Tibial nerve (tissue), 4 donors: Measurements from ENCODE around the gene MYH7. TPM values are rescaled to one million over a fixed set of nuclear protein-coding genes. Genes with fewer than 3 reads are reported as not detected.

ENCODE experiments used
- DNase-seq, 2 donors: peaks; one replicate each; pipeline ENCODE4 v3.0.0-alpha.2; 2019; ENCODE audit warnings: low spot score in 2 of 2
- H3K27ac ChIP-seq, 4 donors: fragments of 200-600 bp; sonication (generic) in 3 of 4; one replicate each; pipeline ENCODE4 v1.5.1; 2017 to 2019; ENCODE audit warnings: mild to moderate bottlenecking in 1 of 4
- H3K27me3 ChIP-seq, 2 donors: fragments of 200-600 bp; sonication (generic) in 1 of 2; one replicate each; pipeline versions ENCODE4 v1.5.1 to v1.6.0; 2017 to 2019
- H3K36me3 ChIP-seq, 3 donors: fragments of 200-600 bp; sonication (generic); one replicate each; pipeline ENCODE4 v1.5.1; 2018 to 2019
- H3K4me1 ChIP-seq, 4 donors: fragments of 200-600 bp; sonication (generic) in 3 of 4; one replicate each; pipeline ENCODE4 v1.5.1; 2017 to 2019
- H3K4me3 ChIP-seq, 4 donors: fragments of 200-600 bp; sonication (generic) in 3 of 4; one replicate each; pipeline ENCODE4 v1.5.1; 2017 to 2019; ENCODE audit warnings: mild to moderate bottlenecking in 1 of 4, moderate library complexity in 1 of 4
- H3K9me3 ChIP-seq, 4 donors: fragments of 200-600 bp; sonication (generic) in 3 of 4; one replicate each; pipeline ENCODE4 v1.5.1; 2017 to 2019
- EP300 ChIP-seq, 2 donors: sonication (generic); formaldehyde crosslinking; IDR thresholded peaks; one replicate each; pipeline ENCODE4 v1.6.1; 2017; ENCODE audit warnings: antibody characterized with exemption in 2 of 2, mild to moderate bottlenecking in 1 of 2
- POLR2A ChIP-seq, 2 donors: fragments of 450-650 bp; IDR thresholded peaks; one replicate each; pipeline ENCODE4 v1.6.1; 2017; ENCODE audit warnings: antibody characterized with exemption in 2 of 2, mild to moderate bottlenecking in 2 of 2, moderate library complexity in 2 of 2
- WGBS, 2 donors: methylation state at CpG; one replicate each; pipeline ENCODE4 v1.1.5; 2018; 5-methylcytosine and 5-hydroxymethylcytosine counted together
- total RNA-seq, 4 donors: library from RNA; depleted of rRNA; stranded (reverse); fragments of >200 nt; gene quantifications; one replicate each; pipeline ENCODE4 v1.1.0, GENCODE V29; 2016
- TF ChIP-seq, protein P1 (sequence below), 5 experiments: fragments of 200-600 bp in 3 of 5; fragments of 450-650 bp in 2 of 5; sonication (generic) in 3 of 5; IDR thresholded peaks; one replicate each; pipeline ENCODE4 v1.5.1; 2016 to 2019; ENCODE audit warnings: antibody characterized with exemption in 5 of 5, mild to moderate bottlenecking in 3 of 5, moderate library complexity in 2 of 5

MYH7 gene
- total RNA-seq, 4 donors from 2014 or later: 0.90 TPM; not detected in 3

GRCh38 chr14:23373041-23373440 is 62.4 kb downstream of the MYH7 start:
- no peaks in the 10 kb centered on the region for H3K36me3 ChIP-seq
- no peaks in the 10 kb centered on the region for H3K9me3 ChIP-seq
- no peaks in the 10 kb centered on the region for H3K27me3 ChIP-seq
- no peak overlapping the region for H3K4me3 ChIP-seq
- DNase-seq: no peak
- TF ChIP-seq, protein P1, sequence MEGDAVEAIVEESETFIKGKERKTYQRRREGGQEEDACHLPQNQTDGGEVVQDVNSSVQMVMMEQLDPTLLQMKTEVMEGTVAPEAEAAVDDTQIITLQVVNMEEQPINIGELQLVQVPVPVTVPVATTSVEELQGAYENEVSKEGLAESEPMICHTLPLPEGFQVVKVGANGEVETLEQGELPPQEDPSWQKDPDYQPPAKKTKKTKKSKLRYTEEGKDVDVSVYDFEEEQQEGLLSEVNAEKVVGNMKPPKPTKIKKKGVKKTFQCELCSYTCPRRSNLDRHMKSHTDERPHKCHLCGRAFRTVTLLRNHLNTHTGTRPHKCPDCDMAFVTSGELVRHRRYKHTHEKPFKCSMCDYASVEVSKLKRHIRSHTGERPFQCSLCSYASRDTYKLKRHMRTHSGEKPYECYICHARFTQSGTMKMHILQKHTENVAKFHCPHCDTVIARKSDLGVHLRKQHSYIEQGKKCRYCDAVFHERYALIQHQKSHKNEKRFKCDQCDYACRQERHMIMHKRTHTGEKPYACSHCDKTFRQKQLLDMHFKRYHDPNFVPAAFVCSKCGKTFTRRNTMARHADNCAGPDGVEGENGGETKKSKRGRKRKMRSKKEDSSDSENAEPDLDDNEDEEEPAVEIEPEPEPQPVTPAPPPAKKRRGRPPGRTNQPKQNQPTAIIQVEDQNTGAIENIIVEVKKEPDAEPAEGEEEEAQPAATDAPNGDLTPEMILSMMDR (IDR thresholded peaks at IDR 0.05): no peak
- no peak for TF ChIP-seq EP300 (IDR thresholded peaks at IDR 0.05)
- TF ChIP-seq POLR2A (IDR thresholded peaks at IDR 0.05): no peak
- peaks cover 0 to 55% (median 6%) of the 10 kb centered on the region in 4 donors for H3K4me1 ChIP-seq
- H3K27ac ChIP-seq: peak overlapping the region in 2 of 4 donors; percentile 8 to 36
- whole genome bisulfite sequencing, 2 donors: 82 to 85% methylated on average over 3 of the region's 3 CpGs

DNA sequence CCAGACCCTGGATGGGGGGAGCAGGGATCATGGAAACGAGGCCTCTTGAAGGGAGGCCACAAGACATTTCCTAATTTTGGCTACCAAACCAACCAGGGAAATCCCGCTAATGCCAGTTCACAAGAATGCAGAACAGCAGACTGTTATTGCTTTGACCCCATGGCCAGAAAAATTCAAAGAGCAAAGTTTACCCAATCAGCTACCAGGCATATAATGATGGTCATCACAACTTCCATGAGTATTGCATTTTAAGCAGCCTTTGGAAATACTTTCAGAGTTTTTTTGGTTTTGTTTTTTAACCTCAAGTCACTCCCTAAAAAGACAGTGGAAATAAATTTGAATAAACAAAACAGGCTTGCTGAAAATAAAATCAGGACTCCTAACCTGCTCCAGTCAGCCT is 63.0 kb downstream of the MYH7 start, which contains the start of gene IL25:
Gene IL25, plus strand, starts transcription at position 301 of the 400 bp plus-strand sequence.
- H3K4me1 ChIP-seq: peaks cover 0 to 50% (median 6%) of the 10 kb centered on the region in 4 donors
- no peaks in the 10 kb centered on the region for H3K27me3 ChIP-seq
- no peaks in the 10 kb centered on the region for H3K9me3 ChIP-seq
- H3K36me3 ChIP-seq: no peaks in the 10 kb centered on the region
- no peak for DNase-seq
- no peak within 1 kb of the TSS for H3K4me3 ChIP-seq
- no peak for TF ChIP-seq POLR2A (IDR thresholded peaks at IDR 0.05)
- TF ChIP-seq, protein P1 (IDR thresholded peaks at IDR 0.05): no peak
- no peak for TF ChIP-seq EP300 (IDR thresholded peaks at IDR 0.05)
- 47 to 52% methylated on average over 2 of the region's 2 CpGs for WGBS, 2 donors
- peak within 1 kb of the TSS in 2 of 4 donors; percentile 8 to 36 for H3K27ac ChIP-seq

- TF ChIP-seq, protein P1 (IDR thresholded peaks at IDR 0.05): no peak
- no peak for TF ChIP-seq POLR2A (IDR thresholded peaks at IDR 0.05)
- no peak for TF ChIP-seq EP300 (IDR thresholded peaks at IDR 0.05)
- 88 to 100% methylated on average over 1 of the region's 1 CpG for WGBS, 2 donors
- H3K4me3 ChIP-seq: no peak overlapping the region
- H3K9me3 ChIP-seq: no peaks in the 10 kb centered on the region
- no peaks in the 10 kb centered on the region for H3K27me3 ChIP-seq
- H3K4me1 ChIP-seq: peaks cover 0 to 48% (median 6%) of the 10 kb centered on the region in 4 donors
- no peak overlapping the region for H3K27ac ChIP-seq
- no peak for DNase-seq
- H3K36me3 ChIP-seq: no peaks in the 10 kb centered on the region
Observed at GRCh38 chr14:23371865-23372264, 63.6 kb downstream of the MYH7 start.

DNA sequence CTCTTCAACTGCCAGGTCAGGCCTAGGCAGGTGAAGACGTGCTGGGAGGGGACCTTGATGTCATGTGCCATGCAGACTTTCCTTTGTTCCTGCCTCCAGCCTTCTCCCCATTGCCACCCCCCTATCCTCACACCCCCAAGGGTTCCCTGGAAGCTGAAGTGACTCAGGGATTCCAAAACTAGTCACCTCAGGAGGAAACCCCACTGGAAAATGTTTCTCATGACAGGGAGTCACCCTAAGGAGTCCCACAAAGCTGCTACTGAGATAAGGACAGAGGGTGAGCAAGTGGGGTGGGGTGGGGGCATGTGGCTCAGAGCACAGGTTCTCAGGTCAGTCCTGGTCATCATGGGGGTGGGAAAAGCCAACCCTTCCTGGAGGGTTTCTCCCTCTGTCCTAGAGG is 65.2 kb downstream of the MYH7 start:
- H3K9me3 ChIP-seq: no peaks in the 10 kb centered on the region

DNA sequence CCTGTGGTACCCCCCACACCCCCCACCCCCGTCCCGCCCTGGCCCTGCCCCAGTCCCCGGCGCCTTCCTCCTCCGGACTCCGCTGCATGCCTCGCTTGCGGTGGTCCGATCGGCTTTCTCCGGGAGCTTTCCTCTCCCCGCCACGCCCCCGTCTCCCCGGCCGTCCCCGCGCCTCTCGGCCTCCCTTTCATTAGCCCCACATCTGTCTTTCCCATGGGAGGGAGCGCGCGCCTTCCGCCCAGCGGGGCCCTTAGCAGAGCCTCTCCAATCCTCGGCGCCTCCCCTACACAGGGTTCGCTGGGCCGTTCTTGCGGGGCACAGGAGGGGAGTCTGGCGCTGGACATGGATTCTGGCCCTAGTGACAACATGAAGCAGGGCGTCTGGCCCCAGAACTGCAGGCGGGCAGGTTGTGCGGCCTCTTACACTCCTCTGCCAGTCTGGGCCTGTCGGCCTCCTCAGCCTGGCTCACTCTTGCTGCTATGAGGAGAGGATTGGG is 69.0 kb downstream of the MYH7 start:
- Histone ChIP-seq H3K9me3 (no peaks in the 10 kb centered on the region), H3K4me3 (peak overlapping the region; percentile 49 to 87 (median 72)), H3K27ac (peak overlapping the region; percentile 89 to 98 (median 96)), H3K27me3 (no peaks in the 10 kb centered on the region), H3K36me3 (no peaks in the 10 kb centered on the region), H3K4me1 (peaks cover 0 to 52% (median 18%) of the 10 kb centered on the region in 4 donors)
- TF ChIP-seq POLR2A (IDR thresholded peaks at IDR 0.05) (peak in 1 of 2 donors; percentile 7), EP300 (IDR thresholded peaks at IDR 0.05) (no peak)
- WGBS, 2 donors: 8 to 17% methylated on average over 34 of the region's 34 CpGs
- peak; percentile 48 to 62 for DNase-seq

More for the DNA sequence above, 65.2 kb downstream of the MYH7 start:
- H3K27ac ChIP-seq: no peak overlapping the region
- H3K4me3 ChIP-seq: no peak overlapping the region
- WGBS, 2 donors: 62 to 67% methylated on average over 1 of the region's 1 CpG
- DNase-seq: no peak
- no peaks in the 10 kb centered on the region for H3K36me3 ChIP-seq
- H3K27me3 ChIP-seq: no peaks in the 10 kb centered on the region
- H3K4me1 ChIP-seq: peaks cover 0 to 45% (median under 1%) of the 10 kb centered on the region in 4 donors
- no peak for TF ChIP-seq EP300 (IDR thresholded peaks at IDR 0.05)
- TF ChIP-seq POLR2A (IDR thresholded peaks at IDR 0.05): no peak
- TF ChIP-seq, protein P1 (IDR thresholded peaks at IDR 0.05): no peak
